HepG2 (cell line): ENCODE data around the gene SAE1. TPM values are rescaled to one million over a fixed set of nuclear protein-coding genes. Genes with fewer than 3 reads are reported as not detected.

Experiments used
- ATAC-seq: fragments of 200-7000 bp; cut with Tn5 transposase; 3 replicates; pipeline ENCODE4 v1.9.1; 2020; ENCODE audit warnings: mild to moderate bottlenecking, moderate library complexity
- BruUV-seq: library from RNA; stranded (reverse); fragments of 400-500 nt; replicated peaks from 2 replicates; lab custom pipeline; 2021; lab: Mats Ljungman, UMichigan
- CTCF ChIA-PET: fragments of 300-600 bp; formaldehyde crosslinking; extraction: SDS; loops from one replicate; lab custom pipeline; 2021; ENCODE audit warnings: low total read pairs, inconsistent platforms, low intra/inter-chr PET ratio; lab: Yijun Ruan, JAX
- POLR2A ChIA-PET: fragments of 350-600 bp; sonication (Branson Sonifier 250); formaldehyde crosslinking; loops from one replicate; lab custom pipeline; 2020; ENCODE audit warnings: antibody characterized with exemption, inconsistent platforms; lab: Yijun Ruan, JAX
- DNase-seq: peaks from one replicate; pipeline ENCODE4 v3.0.0-alpha.2; 2015; ENCODE audit warnings: low spot score
- FAIRE-seq: peaks from 3 replicates; lab custom pipeline; 2011; peaks lifted over from hg19 to GRCh38; lab: Jason Lieb, UNC
- H2AFZ ChIP-seq: one replicate; pipeline ENCODE4 v1.6.1; 2011; ENCODE audit warnings: low read length, inconsistent platforms
- H3K27ac ChIP-seq: fragments of 300-600 bp; 3 replicates; pipeline ENCODE4 v1.8.0; 2011; ENCODE audit warnings: mixed run types, mild to moderate bottlenecking, mixed read lengths, low read length, inconsistent platforms; ENCODE audit not compliant: insufficient read depth; ENCODE audit errors: extremely low read length
- H3K27me3 ChIP-seq, 2 experiments: fragments of 200-600 bp in 1 of 2; 2 replicates in 1 of 2; 3 replicates in 1 of 2; pipeline versions ENCODE4 v1.6.0 to v1.8.0; 2011; ENCODE audit warnings: low read length in 2 of 2, mild to moderate bottlenecking in 2 of 2, moderate library complexity in 2 of 2, inconsistent platforms in 1 of 2; ENCODE audit not compliant: insufficient read depth in 2 of 2, control insufficient read depth in 1 of 2
- H3K36me3 ChIP-seq, 2 experiments: fragments of 200-600 bp in 1 of 2; replicated peaks in 1 of 2; 2 replicates in 1 of 2; 3 replicates in 1 of 2; pipeline versions ENCODE4 v1.5.1 to v1.8.0; 2011; ENCODE audit warnings: low read length in 2 of 2, inconsistent platforms in 1 of 2; ENCODE audit not compliant: insufficient read depth in 2 of 2, control insufficient read depth in 1 of 2
- H3K4me1 ChIP-seq: 2 replicates; pipeline ENCODE4 v1.5.1; 2012; ENCODE audit warnings: low read length, inconsistent platforms; ENCODE audit not compliant: insufficient read depth
- H3K4me2 ChIP-seq: 2 replicates; pipeline ENCODE4 v1.6.0; 2011; ENCODE audit warnings: low read depth, low read length, inconsistent platforms
- H3K4me3 ChIP-seq, 3 experiments: fragments of 200-600 bp in 1 of 3; sonication (generic), shearing (Covaris generic) in 1 of 3; replicated peaks in 1 of 3; 2 replicates each; pipeline ENCODE4 v1.5.1; 2011 to 2016; ENCODE audit warnings: low read length in 3 of 3, inconsistent platforms in 2 of 3, low read depth in 2 of 3, mild to moderate bottlenecking in 2 of 3, control low read depth in 1 of 3, mixed read lengths in 1 of 3; ENCODE audit not compliant: insufficient read depth in 1 of 3
- H3K79me2 ChIP-seq: one replicate; pipeline ENCODE4 v1.6.1; 2011; ENCODE audit warnings: low read length, inconsistent platforms; ENCODE audit not compliant: insufficient read depth
- H3K9ac ChIP-seq: 2 replicates; pipeline ENCODE4 v1.6.0; 2011; ENCODE audit warnings: mild to moderate bottlenecking, low read depth, low read length, inconsistent platforms; ENCODE audit not compliant: insufficient read depth
- H3K9me3 ChIP-seq: 2 replicates; pipeline ENCODE4 v1.5.1; 2012; ENCODE audit warnings: mild to moderate bottlenecking, low read length
- H4K20me1 ChIP-seq: 2 replicates; pipeline ENCODE4 v1.6.0; 2011; ENCODE audit warnings: inconsistent platforms, mild to moderate bottlenecking, low read length, moderate library complexity; ENCODE audit not compliant: insufficient read depth
- ZBTB7A ChIP-seq: sonication (generic); formaldehyde crosslinking; IDR thresholded peaks from 2 replicates; pipeline ENCODE4 v1.8.0; 2022; ENCODE audit warnings: mild to moderate bottlenecking, missing genetic modification reagents
- ZBTB7B ChIP-seq: sonication (generic); formaldehyde crosslinking; IDR thresholded peaks from 2 replicates; pipeline ENCODE4 v1.4.0; 2020; ENCODE audit warnings: missing genetic modification reagents
- ZMYM3 ChIP-seq: sonication (generic); formaldehyde crosslinking; IDR thresholded peaks from 2 replicates; pipeline ENCODE4 v1.5.1; 2020; ENCODE audit warnings: mild to moderate bottlenecking, missing genetic modification reagents
- ZNF138 ChIP-seq: sonication (generic); formaldehyde crosslinking; IDR thresholded peaks from 2 replicates; pipeline ENCODE4 v1.5.0; 2020; ENCODE audit warnings: mild to moderate bottlenecking, low read depth, missing genetic modification reagents
- ZNF547 ChIP-seq: sonication (generic); formaldehyde crosslinking; IDR thresholded peaks from 2 replicates; pipeline ENCODE4 v1.5.1; 2020; ENCODE audit warnings: mild to moderate bottlenecking, missing genetic modification reagents
- WGBS: methylation state at CpG from one replicate; pipeline ENCODE4 v1.1.6; 2017; ENCODE audit warnings: low lambda C conversion rate; 5-methylcytosine and 5-hydroxymethylcytosine counted together
- in situ Hi-C: cut with HindIII; loops from 2 replicates; pipeline ENCODE4 v1.10.0; 2017; ENCODE audit warnings: low pct_unique_long_range_greater_than_20kb; ENCODE audit not compliant: extremely low pct_ligation_motif_present
- intact Hi-C: fragments of 100-400 bp; cut with micrococcal nuclease; formaldehyde crosslinking; loops from one replicate; pipeline ENCODE4 v1.10.0; 2022; ENCODE audit not compliant: unreplicated experiment
- polyA plus RNA-seq, 8 experiments: library from polyadenylated mRNA; depleted of rRNA in 3 of 8; stranded (reverse) in 7 of 8; unstranded in 1 of 8; fragments of >200 nt; fragmentation: Illumina TruSeq in 4 of 8; extraction: Trizol in 4 of 8; gene quantifications; 2 replicates each; pipeline versions ENCODE4 v1.2.1 to v1.2.3, GENCODE V29; 2011 to 2016; ENCODE audit warnings: low read depth in 4 of 8, missing spikeins in 1 of 8, mixed read lengths in 1 of 8; ENCODE audit not compliant: insufficient read depth in 1 of 8
- total RNA-seq, 5 experiments: library from RNA; depleted of rRNA; stranded (reverse); fragments of >200 nt; fragmentation: Illumina TruSeq; extraction: Trizol; gene quantifications; 2 replicates each; pipeline ENCODE4 v1.2.3, GENCODE V29; 2016; ENCODE audit warnings: low read depth in 1 of 5
- TF ChIP-seq, protein P1 (sequence below): fragments of 450-650 bp; IDR thresholded peaks from 2 replicates; pipeline ENCODE4 v1.6.1; 2017
- TF ChIP-seq, protein P2 (sequence below): sonication (generic); formaldehyde crosslinking; IDR thresholded peaks from 2 replicates; pipeline ENCODE4 v1.4.0; 2020; ENCODE audit warnings: mild to moderate bottlenecking, missing genetic modification reagents, borderline replicate concordance

Gene SAE1
- total and polyA plus RNA-seq, 2 of the 13 experiments (the other 11 are each of a cell fraction or from before 2014, with no cell fraction given) = 87.6 to 197 TPM

DNA sequence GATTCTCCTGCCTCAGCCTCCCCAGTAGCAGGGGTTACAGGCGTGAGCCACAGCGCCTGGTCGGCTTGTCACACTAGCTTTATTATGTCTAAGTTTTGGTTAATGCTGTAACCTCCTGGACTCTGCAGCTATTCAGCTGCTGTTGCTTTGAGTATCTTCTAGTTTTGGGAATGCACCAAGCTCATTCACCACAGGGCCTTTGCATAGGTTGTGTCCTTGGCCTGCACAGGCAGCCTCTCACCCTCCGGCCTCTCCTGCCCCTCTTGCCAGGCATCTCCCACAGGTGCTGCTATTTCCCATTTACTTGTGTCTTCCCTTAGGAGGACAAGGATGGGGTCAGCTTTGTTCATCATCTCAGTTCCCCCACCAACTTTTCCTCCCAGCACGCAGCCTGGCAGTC, 123.3 kb downstream of the SAE1 start:
- no peak for ATAC-seq

DNA sequence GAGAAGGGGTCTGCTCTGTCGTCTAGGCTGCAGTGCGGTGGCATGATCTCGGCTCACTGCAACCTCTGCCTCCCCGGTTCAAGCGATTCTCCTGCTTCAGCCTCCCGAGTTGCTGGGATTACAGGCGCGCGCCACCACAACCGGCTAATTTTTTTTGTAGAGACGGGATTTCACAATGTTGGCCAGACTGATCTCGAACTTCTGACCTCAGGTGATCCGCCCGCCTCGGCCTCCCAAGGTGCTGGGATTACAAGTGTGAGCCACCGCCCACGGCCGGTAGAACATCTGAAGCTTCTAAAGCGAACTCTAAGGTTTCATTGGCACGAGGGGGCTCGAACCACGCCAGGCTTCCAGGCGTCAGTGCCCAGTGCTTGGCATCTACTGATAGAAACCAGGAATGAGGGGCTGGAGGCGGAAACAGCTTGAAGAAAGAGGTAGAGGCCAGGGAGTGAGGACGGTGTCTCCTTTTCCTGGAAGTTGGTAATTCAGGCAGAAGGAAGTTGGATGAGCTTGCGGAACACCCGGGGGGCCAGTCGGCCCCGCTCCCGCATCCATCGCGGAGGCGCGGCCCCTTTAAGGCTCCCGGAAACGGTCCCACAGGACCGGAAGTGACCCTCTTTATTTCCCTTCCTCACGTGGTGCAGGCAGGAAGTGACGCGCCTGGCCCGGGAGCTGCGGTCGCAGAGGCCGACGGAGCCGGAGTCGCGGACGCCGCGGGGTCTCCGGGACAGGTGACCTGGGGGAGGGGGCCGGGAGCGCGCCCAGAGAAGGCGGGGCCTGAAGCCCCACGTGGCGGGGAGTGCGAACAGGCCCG, 125.5 kb downstream of the SAE1 start, which contains the start of gene CCDC9:
CCDC9 (plus strand) TSS at position 647 of the 814 bp plus-strand sequence. CDS start 1,876 bp downstream, outside the sequence.
- peak within 1 kb of the TSS; percentile 72 to 88 (median 88) for H3K4me3 ChIP-seq
- H3K9me3 ChIP-seq = no peaks in the 10 kb centered on the region
- H3K36me3 ChIP-seq = peaks cover 14 to 28% of the 10 kb centered on the region in 2 experiments
- WGBS = 13% methylated on average over 30 of the region's 60 CpGs
- FAIRE-seq (peak; percentile 74), ATAC-seq (peak; percentile 81), DNase-seq (peak; percentile 94)
- peak within 1 kb of the TSS; percentile 94 for H3K4me2 ChIP-seq
- H4K20me1 ChIP-seq = peaks cover 8% of the 10 kb centered on the region; the same call in 1 of the 2 replicates
- TSS peak; percentile 94 for BruUV-seq
- ChIA-PET CTCF (no interaction called here), POLR2A (interaction anchor here (0.6 to 3.6 kb wide), 25 partner anchors 9 to 636 kb away, joined by 3 to 81 read pairs (median 5); partner anchors contain the start of genes DHX34, INAFM1, SLC1A5 and ZC3H4)
- no peak within 1 kb of the TSS for H2AFZ ChIP-seq
- intact Hi-C loops (no loop called here), in situ Hi-C loops (no loop called here)
- peaks cover 15% of the 10 kb centered on the region for H3K79me2 ChIP-seq
- peak within 1 kb of the TSS; percentile 89 for H3K9ac ChIP-seq
- H3K4me1 ChIP-seq = peaks cover 44% of the 10 kb centered on the region
- no peaks in the 10 kb centered on the region for H3K27me3 ChIP-seq
- peak within 1 kb of the TSS; percentile 86 for H3K27ac ChIP-seq
- TF ChIP-seq, protein P1, sequence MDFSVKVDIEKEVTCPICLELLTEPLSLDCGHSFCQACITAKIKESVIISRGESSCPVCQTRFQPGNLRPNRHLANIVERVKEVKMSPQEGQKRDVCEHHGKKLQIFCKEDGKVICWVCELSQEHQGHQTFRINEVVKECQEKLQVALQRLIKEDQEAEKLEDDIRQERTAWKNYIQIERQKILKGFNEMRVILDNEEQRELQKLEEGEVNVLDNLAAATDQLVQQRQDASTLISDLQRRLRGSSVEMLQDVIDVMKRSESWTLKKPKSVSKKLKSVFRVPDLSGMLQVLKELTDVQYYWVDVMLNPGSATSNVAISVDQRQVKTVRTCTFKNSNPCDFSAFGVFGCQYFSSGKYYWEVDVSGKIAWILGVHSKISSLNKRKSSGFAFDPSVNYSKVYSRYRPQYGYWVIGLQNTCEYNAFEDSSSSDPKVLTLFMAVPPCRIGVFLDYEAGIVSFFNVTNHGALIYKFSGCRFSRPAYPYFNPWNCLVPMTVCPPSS = no peak
- TF ChIP-seq ZBTB7A (CRISPR knock-in tag) (peak; percentile 41; the same call in 1 of the 2 replicates), ZNF138 (CRISPR knock-in tag) (no peak), ZNF547 (CRISPR knock-in tag) (no peak; the same call in 1 of the 2 replicates)
- TF ChIP-seq, protein P2, sequence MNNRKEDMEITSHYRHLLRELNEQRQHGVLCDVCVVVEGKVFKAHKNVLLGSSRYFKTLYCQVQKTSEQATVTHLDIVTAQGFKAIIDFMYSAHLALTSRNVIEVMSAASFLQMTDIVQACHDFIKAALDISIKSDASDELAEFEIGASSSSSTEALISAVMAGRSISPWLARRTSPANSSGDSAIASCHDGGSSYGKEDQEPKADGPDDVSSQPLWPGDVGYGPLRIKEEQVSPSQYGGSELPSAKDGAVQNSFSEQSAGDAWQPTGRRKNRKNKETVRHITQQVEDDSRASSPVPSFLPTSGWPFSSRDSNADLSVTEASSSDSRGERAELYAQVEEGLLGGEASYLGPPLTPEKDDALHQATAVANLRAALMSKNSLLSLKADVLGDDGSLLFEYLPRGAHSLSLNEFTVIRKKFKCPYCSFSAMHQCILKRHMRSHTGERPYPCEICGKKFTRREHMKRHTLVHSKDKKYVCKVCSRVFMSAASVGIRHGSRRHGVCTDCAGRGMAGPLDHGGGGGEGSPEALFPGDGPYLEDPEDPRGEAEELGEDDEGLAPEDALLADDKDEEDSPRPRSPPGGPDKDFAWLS (CRISPR knock-in tag) = no peak

More for the DNA sequence above, 123.3 kb downstream of the SAE1 start:
- Histone ChIP-seq H3K27me3 (no peaks in the 10 kb centered on the region), H3K27ac (no peak overlapping the region), H3K4me1 (peaks cover 52% of the 10 kb centered on the region), H3K9me3 (no peaks in the 10 kb centered on the region), H3K4me2 (no peak overlapping the region), H4K20me1 (peaks cover 8% of the 10 kb centered on the region; the same call in 1 of the 2 replicates), H3K36me3 (peaks cover under 1 to 7% of the 10 kb centered on the region in 2 experiments; a peak in 4 of 5 replicates), H3K79me2 (peaks cover 14% of the 10 kb centered on the region), H3K4me3 (no peak overlapping the region), H2AFZ (no peak overlapping the region), H3K9ac (no peak overlapping the region)
- FAIRE-seq (no peak), DNase-seq (no peak)
- no TSS peak for BruUV-seq
- ChIA-PET POLR2A (interaction anchor here (1.5 to 1.8 kb wide), 2 partner anchors 10 to 28 kb away, joined by 5 to 16 read pairs; no protein-coding TSS in a partner anchor), CTCF (no interaction called here)
- intact Hi-C loops (no loop called here), in situ Hi-C loops (loop anchor here (5.0 kb wide), 1 partner anchor 42 kb away; no protein-coding TSS in a partner anchor)
- TF ChIP-seq ZBTB7B (no peak), ZMYM3 (CRISPR knock-in tag) (peak; percentile 60; the same call in 1 of the 2 replicates)
- 84% methylated on average over 5 of the region's 5 CpGs for whole genome bisulfite sequencing
